HCT116 (cell line): ENCODE results near the gene SLC9C2.
A peak's percentile ranks its signal among the peaks of the same experiment; 100 is the strongest.

Experiments
- CTCF ChIP-seq, 3 experiments: fragments of 200-600 bp in 1 of 3; sonication (generic) in 1 of 3; IDR thresholded peaks in 2 of 3; conservative IDR thresholded peaks in 1 of 3; 2 replicates each; pipeline ENCODE4 v1.5.1; 2012 to 2017; ENCODE audit warnings: low read depth in 2 of 3, low read length in 2 of 3, antibody characterized with exemption in 1 of 3, borderline replicate concordance in 1 of 3, control low read depth in 1 of 3, mild to moderate bottlenecking in 1 of 3, mixed read lengths in 1 of 3, mixed run types in 1 of 3, moderate library complexity in 1 of 3; ENCODE audit not compliant: insufficient read depth in 1 of 3
- ELF1 ChIP-seq: IDR thresholded peaks from 2 replicates; pipeline ENCODE4 v1.6.1; 2012; ENCODE audit warnings: low read depth, borderline replicate concordance
- JUND ChIP-seq: IDR thresholded peaks from 2 replicates; pipeline ENCODE4 v1.6.1; 2012
- MAX ChIP-seq: IDR thresholded peaks from 2 replicates; pipeline ENCODE4 v1.6.1; 2012
- RAD21 ChIP-seq: IDR thresholded peaks from 2 replicates; pipeline ENCODE4 v1.6.1; 2012; ENCODE audit warnings: low read depth, mild to moderate bottlenecking
- SIN3A ChIP-seq: IDR thresholded peaks from 2 replicates; pipeline ENCODE4 v1.6.1; 2012; ENCODE audit warnings: low read depth
- SP1 ChIP-seq: IDR thresholded peaks from 2 replicates; pipeline ENCODE4 v1.6.1; 2012; ENCODE audit warnings: low read depth
- YY1 ChIP-seq: IDR thresholded peaks from 2 replicates; pipeline ENCODE4 v1.6.1; 2011; ENCODE audit warnings: low read length, low read depth, moderate library complexity, mild to moderate bottlenecking; ENCODE audit not compliant: insufficient replicate concordance; ENCODE audit errors: extremely low read depth

DNA sequence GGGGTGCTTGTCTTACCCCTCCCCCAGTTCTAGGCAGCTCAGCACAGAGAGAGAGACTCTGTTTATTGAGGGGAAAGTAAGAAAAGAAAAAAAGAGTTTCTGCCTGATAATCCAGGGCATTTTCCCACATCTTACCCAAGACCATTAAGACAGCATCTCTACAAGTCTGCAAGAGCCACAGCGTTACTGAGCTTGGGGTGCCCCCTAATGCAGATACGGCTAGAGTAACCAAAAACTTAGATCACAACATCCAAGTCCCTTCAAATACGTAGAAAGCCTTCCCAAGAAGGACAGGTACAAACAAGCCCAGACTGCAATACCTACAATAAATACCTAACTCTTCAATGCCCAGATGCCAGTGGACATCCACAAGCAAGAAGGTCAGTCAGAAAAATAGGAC is 26.0 kb upstream of the SLC9C2 start:
- TF ChIP-seq SP1, result no peak
- TF ChIP-seq CTCF (IDR thresholded peaks at IDR 0.05 in 2 of 3, conservative IDR thresholded peaks at IDR 0.05 in 1 of 3; ENCODE audit: borderline replicate concordance in 1 of 3, insufficient read depth in 1 of 3, low read depth in 2 of 3, low read length in 2 of 3), result no peak
- no peak for TF ChIP-seq MAX
- no peak for TF ChIP-seq JUND
- peak; percentile 30 for TF ChIP-seq RAD21
- TF ChIP-seq ELF1, result no peak
- no peak for TF ChIP-seq YY1
- TF ChIP-seq SIN3A, result no peak
